HG03103 (cell line): ENCODE data around the gene F10.

Experiments
- ATAC-seq: cut with Tn5 transposase; IDR thresholded peaks from one replicate; pipeline ENCODE4 v1.9.1; 2021; ENCODE audit warnings: low read depth; ENCODE audit not compliant: unreplicated experiment

The F10 gene

DNA sequence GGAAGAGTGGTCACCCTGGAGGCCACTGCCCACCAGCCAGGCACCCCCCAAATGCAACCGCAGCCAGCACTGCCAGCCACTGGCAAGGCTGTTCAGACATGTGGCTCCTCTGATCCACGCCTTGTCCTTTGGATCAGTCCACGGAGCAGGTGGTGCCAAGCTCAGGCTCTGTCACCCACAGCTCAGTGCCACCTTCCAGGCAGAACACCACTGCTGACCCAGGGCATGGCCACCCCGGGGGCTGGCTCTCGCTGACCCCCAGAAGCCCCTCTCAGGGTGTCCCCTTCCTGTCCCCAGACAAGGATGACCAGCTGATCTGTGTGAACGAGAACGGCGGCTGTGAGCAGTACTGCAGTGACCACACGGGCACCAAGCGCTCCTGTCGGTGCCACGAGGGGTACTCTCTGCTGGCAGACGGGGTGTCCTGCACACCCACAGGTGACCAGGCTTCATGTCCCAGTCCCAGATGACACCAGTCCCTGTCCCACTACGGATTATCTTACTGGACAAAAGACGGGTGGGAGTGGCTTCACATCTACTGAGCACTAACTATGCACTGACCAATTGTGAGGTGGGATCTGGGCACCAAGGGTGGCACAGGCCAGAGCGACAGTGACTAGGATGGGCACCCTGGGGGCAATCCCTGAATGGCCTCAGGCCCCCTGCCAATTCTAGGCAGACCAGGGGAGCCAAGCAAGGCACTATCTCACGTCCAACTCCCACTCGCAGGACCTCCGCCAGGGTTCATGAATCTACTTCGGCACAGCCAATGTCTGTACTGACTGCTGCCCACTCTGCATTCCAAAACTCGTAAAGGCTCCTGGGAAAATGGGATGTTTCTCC, 7.0 kb upstream of the F10 start:
- ATAC-seq: no peak

DNA sequence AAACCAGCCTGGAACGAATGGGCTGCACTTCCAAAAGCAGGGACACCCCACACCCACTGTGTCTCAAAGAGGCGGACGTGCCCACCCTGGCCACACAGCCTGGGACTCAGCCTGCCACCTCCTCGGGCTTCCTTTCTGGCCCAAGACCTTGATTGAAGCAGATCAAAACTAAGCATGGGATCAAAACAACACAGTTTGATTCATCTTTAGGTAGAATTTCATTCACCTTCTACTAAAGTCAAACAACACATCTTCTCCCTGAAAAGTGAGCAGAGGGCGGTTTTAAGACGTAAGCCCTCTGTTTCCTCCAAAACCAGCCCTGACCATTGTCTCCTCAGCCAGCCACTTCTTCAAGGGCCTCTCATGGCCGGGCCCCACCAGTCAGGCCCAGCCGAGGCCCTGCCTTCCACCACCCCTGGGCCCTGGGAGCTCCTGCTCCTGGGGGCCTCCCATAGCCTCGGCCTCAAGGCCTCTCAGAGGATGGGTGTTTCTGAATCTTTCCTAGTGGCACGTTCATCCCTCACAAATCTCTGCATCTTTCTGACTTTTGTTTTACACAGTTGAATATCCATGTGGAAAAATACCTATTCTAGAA, 6.3 kb upstream of the F10 start:
- ATAC-seq: no peak

DNA sequence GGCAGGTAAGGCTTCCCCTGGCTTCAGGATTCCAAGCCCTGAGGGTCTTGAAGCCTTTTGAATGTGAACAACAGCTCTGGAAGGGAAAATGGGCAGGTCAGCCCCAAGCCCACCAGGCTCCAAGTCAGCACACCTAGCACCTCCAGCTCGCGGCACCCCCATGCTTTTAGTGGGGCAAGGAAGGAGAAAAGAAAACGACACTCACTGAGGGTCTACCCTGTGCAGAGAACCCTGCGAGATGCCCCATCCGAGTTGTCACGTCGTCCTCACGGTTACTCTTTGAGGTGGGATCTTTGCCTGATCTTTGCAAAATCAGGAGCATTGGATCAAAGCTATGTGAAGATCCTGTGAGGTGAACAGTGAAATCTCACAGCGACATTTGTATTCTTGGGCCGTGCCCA, 5.7 kb upstream of the F10 start:
- ATAC-seq: no peak

DNA sequence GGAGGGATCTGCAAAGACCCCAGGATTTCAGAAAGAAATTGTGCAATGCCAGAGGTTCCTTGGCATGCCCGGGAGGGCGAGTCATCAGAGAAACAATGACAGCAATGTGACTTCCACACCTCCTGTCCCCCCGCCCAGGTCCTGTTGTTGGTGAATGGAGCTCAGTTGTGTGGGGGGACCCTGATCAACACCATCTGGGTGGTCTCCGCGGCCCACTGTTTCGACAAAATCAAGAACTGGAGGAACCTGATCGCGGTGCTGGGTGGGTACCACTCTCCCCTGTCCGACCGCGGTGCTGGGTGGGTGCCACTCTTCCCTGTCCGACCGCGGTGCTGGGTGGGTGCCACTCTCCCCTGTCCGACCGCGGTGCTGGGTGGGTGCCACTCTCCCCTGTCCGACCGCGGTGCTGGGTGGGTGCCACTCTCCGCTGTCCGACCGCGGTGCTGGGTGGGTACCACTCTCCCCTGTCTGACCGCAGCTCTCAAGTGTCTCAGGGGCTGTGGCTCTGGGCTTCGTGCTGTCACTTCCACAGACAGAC, 5.2 kb upstream of the F10 start:
- ATAC-seq: no peak

DNA sequence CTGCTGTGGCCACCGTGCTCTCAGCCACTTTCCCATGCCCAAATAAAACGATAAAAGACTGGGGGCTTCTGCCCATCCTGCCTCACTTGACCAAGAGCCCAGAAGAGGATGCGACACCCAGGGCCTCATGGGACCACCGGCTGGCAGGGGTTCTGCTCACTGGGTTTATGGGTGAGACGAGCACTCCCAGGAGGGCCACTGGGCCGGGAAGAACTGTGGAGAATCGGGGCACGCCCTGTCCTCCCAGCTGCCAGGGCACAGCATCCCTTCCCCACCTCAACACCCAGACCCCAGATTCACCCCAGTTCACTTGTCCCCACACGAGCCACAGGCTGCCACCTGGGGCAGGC, 4.7 kb upstream of the F10 start:
- no peak for ATAC-seq

DNA sequence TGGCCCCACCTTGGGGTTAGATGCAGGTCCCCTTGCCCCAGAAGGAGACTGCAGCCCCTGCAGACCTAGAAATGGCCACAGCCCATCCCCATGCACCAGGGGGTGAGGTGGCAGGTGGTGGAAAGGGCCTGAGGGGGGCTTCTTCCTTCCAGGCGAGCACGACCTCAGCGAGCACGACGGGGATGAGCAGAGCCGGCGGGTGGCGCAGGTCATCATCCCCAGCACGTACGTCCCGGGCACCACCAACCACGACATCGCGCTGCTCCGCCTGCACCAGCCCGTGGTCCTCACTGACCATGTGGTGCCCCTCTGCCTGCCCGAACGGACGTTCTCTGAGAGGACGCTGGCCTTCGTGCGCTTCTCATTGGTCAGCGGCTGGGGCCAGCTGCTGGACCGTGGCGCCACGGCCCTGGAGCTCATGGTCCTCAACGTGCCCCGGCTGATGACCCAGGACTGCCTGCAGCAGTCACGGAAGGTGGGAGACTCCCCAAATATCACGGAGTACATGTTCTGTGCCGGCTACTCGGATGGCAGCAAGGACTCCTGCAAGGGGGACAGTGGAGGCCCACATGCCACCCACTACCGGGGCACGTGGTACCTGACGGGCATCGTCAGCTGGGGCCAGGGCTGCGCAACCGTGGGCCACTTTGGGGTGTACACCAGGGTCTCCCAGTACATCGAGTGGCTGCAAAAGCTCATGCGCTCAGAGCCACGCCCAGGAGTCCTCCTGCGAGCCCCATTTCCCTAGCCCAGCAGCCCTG, 4.2 kb upstream of the F10 start:
- ATAC-seq: no peak

DNA sequence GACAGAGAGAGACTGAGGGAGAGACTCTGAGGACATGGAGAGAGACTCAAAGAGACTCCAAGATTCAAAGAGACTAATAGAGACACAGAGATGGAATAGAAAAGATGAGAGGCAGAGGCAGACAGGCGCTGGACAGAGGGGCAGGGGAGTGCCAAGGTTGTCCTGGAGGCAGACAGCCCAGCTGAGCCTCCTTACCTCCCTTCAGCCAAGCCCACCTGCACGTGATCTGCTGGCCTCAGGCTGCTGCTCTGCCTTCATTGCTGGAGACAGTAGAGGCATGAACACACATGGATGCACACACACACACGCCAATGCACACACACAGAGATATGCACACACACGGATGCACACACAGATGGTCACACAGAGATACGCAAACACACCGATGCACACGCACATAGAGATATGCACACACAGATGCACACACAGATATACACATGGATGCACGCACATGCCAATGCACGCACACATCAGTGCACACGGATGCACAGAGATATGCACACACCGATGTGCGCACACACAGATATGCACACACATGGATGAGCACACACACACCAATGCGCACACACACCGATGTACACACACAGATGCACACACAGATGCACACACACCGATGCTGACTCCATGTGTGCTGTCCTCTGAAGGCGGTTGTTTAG, 3.3 kb upstream of the F10 start:
- ATAC-seq: no peak

DNA sequence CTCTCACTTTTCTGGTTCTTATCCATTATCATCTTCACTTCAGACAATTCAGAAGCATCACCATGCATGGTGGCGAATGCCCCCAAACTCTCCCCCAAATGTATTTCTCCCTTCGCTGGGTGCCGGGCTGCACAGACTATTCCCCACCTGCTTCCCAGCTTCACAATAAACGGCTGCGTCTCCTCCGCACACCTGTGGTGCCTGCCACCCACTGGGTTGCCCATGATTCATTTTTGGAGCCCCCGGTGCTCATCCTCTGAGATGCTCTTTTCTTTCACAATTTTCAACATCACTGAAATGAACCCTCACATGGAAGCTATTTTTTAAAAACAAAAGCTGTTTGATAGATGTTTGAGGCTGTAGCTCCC, 2.8 kb upstream of the F10 start:
- ATAC-seq: no peak

DNA sequence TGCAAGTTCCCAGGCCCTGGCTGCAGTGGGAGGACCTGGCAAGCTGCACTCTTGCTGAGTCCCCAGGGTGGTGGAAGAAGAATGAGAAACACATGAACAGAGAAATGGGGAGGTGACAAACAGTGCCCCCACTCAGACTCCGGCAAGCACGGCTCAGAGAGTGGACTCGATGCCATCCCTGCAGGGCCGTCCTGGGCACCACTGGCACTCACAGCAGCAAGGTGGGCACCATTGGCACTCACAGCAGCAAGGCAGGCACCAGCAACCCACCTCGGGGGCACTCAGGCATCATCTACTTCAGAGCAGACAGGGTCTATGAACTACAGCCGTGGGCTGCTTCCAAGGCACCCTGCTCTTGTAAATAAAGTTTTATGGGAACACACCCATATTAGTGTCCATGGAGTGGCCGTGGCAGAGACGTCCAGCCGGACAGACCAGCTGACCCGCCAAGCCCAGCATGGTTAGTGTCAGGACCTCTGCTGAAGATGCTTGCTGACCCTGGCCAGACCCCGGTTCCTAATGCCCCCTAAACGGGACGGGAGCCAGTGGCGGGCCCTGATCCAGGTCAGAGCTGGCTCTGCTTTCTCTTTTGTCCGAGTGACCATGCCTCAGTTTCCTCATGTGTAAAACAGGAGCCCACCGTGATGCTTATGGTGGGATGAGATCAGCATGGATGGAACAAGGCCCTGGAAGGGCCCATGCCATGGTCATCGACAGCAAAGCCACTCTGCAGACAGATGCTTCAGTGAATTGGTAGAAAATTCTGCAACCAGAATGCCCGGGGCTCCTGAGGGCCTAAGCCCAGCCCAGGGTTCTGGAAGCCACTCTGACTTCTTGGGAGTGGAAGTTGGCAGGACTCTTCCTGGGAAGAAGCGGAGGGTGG, 2.1 kb upstream of the F10 start:
- ATAC-seq: no peak

DNA sequence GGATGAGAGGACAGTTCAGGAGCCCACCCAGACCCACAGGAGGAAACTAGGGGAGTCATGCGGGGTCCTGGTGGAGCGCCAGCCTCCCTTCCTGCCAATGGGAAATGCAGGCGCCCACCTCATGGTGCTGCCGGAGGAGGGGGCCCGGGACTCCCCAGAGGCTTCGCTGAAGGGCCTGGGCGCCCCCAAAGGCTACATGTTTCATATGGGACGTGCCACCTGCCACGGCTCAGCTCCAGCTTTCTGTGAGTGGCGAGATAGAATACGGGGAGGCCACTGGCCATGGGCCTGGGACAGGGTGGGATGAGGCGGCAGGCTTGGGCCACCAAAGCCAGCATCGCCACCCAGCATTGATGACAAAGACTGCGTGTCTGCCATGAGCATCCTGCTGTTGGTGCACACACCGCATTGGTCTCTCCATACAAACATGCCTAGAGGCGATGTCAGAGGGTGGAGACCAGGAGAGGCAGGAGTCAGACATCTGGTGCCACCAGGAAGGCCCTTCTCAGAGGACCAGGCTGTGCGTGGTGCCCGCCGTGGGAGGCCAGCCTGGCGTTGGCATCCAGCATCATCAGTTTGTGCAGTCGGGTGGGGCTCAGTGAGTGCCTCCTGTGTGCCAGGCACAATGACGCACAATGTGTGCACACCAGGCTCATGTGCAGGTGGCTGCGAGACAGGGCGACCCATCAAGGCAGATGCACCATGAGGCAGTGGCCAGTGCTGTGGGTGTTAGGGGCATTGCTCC, 1.2 kb upstream of the F10 start:
- no peak for ATAC-seq

DNA sequence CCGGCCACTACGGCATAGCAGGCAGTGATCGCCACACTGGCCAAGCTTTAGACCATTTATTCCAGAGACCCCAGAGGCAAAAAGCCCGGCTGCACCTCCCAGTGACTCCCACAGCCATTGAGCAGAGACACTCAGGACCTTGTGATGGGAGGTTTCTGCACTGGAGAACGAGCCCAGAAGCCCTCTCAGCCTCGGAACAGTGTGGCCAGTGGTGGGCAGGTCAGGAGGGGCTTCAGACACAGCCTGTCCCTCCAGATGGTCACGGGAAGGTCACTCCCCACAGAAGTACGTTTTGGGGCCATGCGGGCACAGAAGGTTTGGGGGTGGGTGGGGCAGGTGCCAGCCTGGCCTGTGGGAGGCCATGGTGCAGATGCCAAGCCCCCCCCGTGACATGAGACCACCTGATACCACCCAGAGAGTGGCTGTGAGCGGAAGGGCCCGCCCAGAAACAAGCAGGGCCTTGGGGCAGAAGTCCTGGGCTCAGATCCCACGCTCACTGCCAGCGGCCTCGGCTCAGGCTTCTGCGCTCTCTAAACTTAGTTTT, 599 bp upstream of the F10 start:
- ATAC-seq: no peak

DNA sequence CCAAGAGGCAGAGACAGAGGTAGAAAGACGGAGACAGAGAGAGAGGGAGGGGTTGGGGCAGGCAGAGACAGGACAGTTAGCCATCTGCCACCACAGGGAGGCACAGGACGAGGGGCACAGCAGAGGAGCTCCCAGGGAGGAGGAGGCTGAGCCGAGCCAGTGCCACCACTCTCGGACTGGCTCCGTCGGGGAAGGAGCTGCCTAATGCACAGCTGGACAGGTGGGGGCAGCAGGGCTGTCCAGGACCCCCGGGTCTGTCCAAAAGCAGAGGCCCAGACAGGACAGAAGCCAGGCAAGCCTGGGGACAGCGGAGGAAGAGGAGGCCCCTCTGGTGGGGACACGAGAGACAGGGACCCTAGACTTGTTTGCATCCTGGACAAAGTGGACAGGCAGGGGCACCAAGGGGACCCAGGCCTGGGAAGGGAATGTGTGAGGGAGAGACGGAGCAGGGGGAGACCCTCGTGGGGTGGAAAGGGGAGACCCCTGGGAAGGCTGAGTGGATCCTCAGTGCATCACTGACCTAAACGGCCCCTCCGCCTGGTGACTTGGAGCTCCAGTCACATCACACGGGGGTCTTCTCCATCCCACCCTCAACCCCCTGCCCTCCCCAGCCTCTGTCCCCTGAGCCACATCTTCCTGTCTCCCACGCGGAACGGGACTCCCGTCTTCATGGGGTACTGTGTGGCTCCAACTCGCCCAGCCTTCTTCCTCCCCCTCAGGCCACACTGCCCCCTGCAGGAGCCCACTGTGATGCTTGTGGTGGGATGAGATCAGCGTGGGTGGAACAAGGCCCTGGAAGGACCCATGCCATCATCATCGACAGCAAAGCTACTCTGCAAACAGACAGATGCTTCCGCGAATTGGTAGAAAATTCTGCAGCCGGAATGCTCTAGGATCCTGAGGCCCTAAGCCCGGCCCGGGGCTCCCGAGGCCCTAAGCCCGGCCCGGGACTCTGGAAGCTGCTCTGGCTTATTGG, 915 bp downstream of the F10 start:
- no peak for ATAC-seq

DNA sequence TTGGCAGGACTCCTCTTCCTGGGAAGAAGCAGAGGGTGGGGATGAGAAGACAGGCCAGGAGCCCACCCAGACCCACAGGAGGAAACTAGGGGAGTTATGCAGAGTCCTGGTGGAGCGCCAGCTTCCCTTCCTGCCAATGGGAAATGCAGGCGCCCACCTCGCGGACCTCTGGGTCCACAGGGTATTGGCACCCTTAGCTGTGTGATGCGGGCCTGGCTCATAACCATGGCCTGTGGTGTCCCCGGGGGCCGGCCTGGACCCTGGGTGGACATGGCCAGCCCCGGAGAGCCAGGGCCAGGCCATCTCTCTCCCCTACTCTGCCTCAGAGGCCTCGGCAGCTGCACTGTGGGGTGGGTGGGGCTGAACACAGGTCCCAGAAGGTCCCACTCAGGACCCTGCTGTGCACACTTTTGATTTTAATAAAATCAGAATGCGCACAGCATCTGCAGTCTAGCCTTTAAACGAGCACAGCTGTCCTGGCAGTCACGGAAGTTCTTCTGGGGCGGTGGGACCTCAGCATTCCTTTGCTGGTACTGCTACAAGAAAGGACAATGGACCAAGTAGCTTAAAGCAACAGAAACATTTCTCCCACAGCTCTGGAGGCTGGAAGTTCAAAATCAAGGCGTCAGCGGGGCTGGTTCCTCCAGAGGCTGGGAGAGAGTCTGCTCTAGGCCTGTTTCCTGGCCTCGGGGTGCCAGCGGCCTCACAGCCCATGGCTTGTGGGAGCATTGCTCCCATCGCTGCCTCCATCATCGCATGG, 1.8 kb downstream of the F10 start:
- ATAC-seq: no peak

DNA sequence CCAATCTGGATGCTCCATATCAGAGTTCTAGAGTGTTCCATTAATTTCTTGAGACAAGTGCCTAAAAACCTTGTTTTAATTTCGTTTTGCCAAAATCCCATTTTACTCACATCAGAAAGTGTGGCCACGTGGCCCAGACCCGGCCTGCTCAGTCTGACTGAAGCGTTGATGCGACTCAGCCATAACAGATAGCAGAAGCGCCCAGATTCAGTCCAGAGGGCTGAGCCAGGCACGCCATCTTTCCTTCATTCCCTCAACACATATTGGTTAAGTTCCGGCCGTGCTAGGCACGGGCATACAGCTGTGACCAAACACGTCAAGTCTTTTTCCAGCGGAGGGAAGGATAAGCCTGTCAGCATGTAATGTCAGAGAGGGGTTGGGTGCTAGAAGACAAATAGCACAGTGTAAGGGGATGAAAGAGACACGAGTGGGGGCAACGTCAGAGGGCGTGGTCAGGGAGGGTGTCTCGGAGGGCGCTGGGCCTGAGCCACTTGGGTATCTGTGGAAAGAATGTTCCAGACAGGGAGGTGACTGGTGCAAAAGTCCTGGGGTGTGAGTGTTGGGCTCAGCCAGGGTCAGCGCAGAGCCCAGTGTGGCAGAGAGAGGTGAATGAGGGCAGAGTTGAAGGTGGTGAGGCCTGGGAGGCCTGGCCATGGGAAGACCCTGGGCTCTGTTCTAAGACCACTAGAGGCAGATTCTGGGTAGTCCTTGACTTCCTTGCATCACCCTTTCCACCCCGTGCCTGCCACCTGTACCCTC, 3.1 kb downstream of the F10 start:
- ATAC-seq: no peak

DNA sequence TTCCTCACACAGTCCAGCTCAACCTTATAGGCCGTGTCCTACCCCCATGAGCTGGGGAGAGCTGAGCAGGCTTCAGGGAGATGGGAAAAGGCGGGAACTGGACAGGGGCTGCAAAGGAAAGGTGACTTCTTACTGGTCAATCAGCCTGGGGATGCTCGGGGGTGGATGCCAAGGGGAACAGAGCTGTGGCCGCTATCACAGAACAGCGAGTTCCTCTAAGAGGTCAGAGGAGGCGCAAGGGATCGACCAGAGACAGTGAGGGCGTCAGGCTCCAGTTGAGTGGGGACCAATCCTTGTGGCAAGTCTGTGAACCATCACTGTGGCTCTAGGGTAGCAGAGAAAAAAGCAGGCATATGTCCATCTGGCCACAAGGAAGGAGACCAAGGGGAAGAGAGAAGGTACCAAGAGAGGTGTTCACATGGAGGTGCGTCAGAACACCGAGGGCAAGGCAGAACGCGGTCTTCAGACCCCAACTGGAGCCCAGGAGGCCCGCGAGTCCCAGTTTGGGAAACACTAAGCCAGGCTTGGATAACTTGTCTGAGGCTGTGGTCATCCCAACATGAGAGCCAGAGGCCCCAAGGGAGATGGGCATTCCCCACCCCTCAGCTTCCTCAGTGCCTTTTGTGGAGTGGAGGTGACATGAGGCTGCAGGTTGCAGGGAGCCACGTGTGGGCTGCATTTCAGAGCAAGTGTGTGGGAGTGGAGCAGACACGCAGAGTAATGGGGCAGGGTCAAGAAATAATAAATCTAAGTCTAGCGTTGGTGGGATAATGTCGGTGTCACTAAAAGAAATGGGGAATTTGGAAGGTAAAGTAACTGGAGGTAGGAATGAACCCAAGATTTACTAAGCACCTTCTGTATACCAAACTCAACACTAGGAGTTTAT, 3.9 kb downstream of the F10 start:
- ATAC-seq: no peak

DNA sequence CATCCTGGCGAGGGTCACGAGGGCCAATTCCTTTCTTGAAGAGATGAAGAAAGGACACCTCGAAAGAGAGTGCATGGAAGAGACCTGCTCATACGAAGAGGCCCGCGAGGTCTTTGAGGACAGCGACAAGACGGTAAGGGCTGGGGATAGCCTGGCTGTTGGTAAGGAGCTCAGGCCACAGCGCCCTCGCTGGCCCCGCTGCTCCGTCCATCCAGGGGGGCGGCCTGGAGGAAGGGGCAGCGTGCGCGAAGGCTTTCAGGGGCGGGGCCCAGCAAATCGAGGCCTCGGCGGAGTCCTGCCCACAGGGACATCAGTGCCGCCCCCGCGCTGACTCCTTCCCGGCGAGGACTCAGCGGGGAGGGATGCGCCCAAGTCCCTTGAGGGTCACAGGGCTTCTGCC, 6.9 kb downstream of the F10 start:
- ATAC-seq: no peak
